Right atrium auricular region (tissue), 2 donors: Measurements from ENCODE around the gene BAIAP2L1. TPM values are rescaled to one million over a fixed set of nuclear protein-coding genes. Genes with fewer than 3 reads are reported as not detected.

Source experiments
- DNase-seq: peaks from one replicate; pipeline ENCODE4 v3.0.0-alpha.2; 2019; ENCODE audit warnings: low spot score
- H3K27ac ChIP-seq, 2 donors: fragments of 200-600 bp; sonication (generic); 1 replicate in 1 of 2; 2 replicates in 1 of 2; pipeline ENCODE4 v1.5.1; 2016 to 2019
- H3K27me3 ChIP-seq, 2 donors: fragments of 200-600 bp; sonication (generic); one replicate each; pipeline versions ENCODE4 v1.5.1 to v1.6.0; 2017 to 2019
- H3K36me3 ChIP-seq: fragments of 200-600 bp; sonication (generic); one replicate; pipeline ENCODE4 v1.5.1; 2016
- H3K4me1 ChIP-seq, 2 donors: fragments of 200-600 bp; sonication (generic); one replicate each; pipeline versions ENCODE4 v1.5.1 to v1.6.0; 2017 to 2019
- H3K4me3 ChIP-seq, 2 donors: fragments of 200-600 bp; sonication (generic); 1 replicate in 1 of 2; 2 replicates in 1 of 2; pipeline ENCODE4 v1.5.1; 2017 to 2019; ENCODE audit warnings: mild to moderate bottlenecking in 1 of 2, moderate library complexity in 1 of 2
- H3K9me3 ChIP-seq, 2 donors: fragments of 200-600 bp; sonication (generic); one replicate each; pipeline ENCODE4 v1.5.1; 2019
- CTCF ChIP-seq, 2 donors: fragments of 200-600 bp; sonication (generic); IDR thresholded peaks; one replicate each; pipeline ENCODE4 v1.5.1; 2019; ENCODE audit warnings: antibody characterized with exemption in 2 of 2
- total RNA-seq, 2 donors: library from RNA; depleted of rRNA; stranded (reverse); fragments of >200 nt; gene quantifications; one replicate each; pipeline ENCODE4 v1.1.0, GENCODE V29; 2016

The BAIAP2L1 gene
- total RNA-seq, 2 donors from 2014 or later: 1.1 to 1.7 TPM

GRCh38 chr7:98294798-98295382 is 106.0 kb downstream of the BAIAP2L1 start:
- no peak for DNase-seq
- Histone ChIP-seq H3K36me3 (peaks cover 42% of the 10 kb centered on the region), H3K27me3 (no peaks in the 10 kb centered on the region), H3K9me3 (no peaks in the 10 kb centered on the region), H3K4me3 (no peak overlapping the region), H3K27ac (peak overlapping the region in 1 of 2 donors; percentile 6), H3K4me1 (peaks cover 0 to 11% of the 10 kb centered on the region in 2 donors)
- TF ChIP-seq CTCF (IDR thresholded peaks at IDR 0.05): peak; percentile 29 to 74

GRCh38 chr7:98294326-98294725 is 106.6 kb downstream of the BAIAP2L1 start:
- DNase-seq: no peak
- Histone ChIP-seq H3K9me3 (no peaks in the 10 kb centered on the region), H3K4me1 (peaks cover 0 to 17% of the 10 kb centered on the region in 2 donors), H3K27ac (no peak overlapping the region), H3K4me3 (no peak overlapping the region), H3K27me3 (no peaks in the 10 kb centered on the region), H3K36me3 (peaks cover 42% of the 10 kb centered on the region)
- no peak for TF ChIP-seq CTCF (IDR thresholded peaks at IDR 0.05)

- no peaks in the 10 kb centered on the region for H3K9me3 ChIP-seq
- TF ChIP-seq CTCF (IDR thresholded peaks at IDR 0.05): no peak
- DNase-seq: no peak
- peaks cover 0 to 23% of the 10 kb centered on the region in 2 donors for H3K4me1 ChIP-seq
- no peak overlapping the region for H3K4me3 ChIP-seq
- H3K27ac ChIP-seq: no peak overlapping the region
- peaks cover 42% of the 10 kb centered on the region for H3K36me3 ChIP-seq
- H3K27me3 ChIP-seq: no peaks in the 10 kb centered on the region
These were observed 107.1 kb downstream of the BAIAP2L1 start for GRCh38 chr7:98293746-98294145.

GRCh38 chr7:98293265-98293664 is 107.6 kb downstream of the BAIAP2L1 start:
- peaks cover 42% of the 10 kb centered on the region for H3K36me3 ChIP-seq

GRCh38 chr7:98291717-98292116 is 109.2 kb downstream of the BAIAP2L1 start:
- peaks cover 42% of the 10 kb centered on the region for H3K36me3 ChIP-seq
- no peak overlapping the region for H3K4me3 ChIP-seq
- no peaks in the 10 kb centered on the region for H3K9me3 ChIP-seq
- no peak for DNase-seq
- TF ChIP-seq CTCF (IDR thresholded peaks at IDR 0.05): no peak
- peaks cover 0 to 43% of the 10 kb centered on the region in 2 donors for H3K4me1 ChIP-seq
- H3K27ac ChIP-seq: no peak overlapping the region
- no peaks in the 10 kb centered on the region for H3K27me3 ChIP-seq

More at GRCh38 chr7:98293265-98293664, 107.6 kb downstream of the BAIAP2L1 start:
- H3K27ac ChIP-seq: no peak overlapping the region
- H3K27me3 ChIP-seq: no peaks in the 10 kb centered on the region
- H3K4me3 ChIP-seq: no peak overlapping the region
- no peaks in the 10 kb centered on the region for H3K9me3 ChIP-seq
- no peak for TF ChIP-seq CTCF (IDR thresholded peaks at IDR 0.05)
- H3K4me1 ChIP-seq: peaks cover 0 to 28% of the 10 kb centered on the region in 2 donors
- no peak for DNase-seq
